HG03135 (cell line): ENCODE data around the gene SHB.

Source experiments
- ATAC-seq: cut with Tn5 transposase; IDR thresholded peaks from one replicate; pipeline ENCODE4 v1.9.1; 2021; ENCODE audit warnings: mild to moderate bottlenecking, moderate library complexity; ENCODE audit not compliant: unreplicated experiment

SHB gene

GRCh38 chr9:37942621-37943344 lies 126.2 kb downstream of the SHB start:
- ATAC-seq: no peak

GRCh38 chr9:37941253-37941652 lies 127.8 kb downstream of the SHB start:
- ATAC-seq: no peak

GRCh38 chr9:37939575-37940095 lies 129.4 kb downstream of the SHB start:
- ATAC-seq: no peak

- no peak for ATAC-seq
These were observed 130.7 kb downstream of the SHB start for GRCh38 chr9:37938121-37938891.

DNA sequence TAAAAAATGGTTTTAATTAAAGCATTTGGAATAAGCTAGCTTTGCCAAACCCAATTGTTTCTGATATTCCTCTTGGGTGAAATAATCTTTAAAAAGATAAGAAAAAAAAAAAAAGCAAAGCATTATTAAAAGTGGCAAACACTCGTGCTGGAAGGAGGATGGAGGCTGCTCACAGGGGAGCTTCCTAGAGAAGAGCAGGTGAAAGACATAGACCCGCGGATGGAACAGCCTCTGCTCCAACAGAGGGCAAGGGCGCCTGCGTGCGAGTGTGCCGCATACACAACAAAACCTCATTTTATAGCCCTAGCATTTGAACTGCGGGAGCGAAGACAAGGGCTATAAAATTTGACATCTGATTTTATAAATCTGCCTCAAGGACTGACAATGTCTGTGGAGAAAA lies 131.7 kb downstream of the SHB start:
- ATAC-seq: no peak

DNA sequence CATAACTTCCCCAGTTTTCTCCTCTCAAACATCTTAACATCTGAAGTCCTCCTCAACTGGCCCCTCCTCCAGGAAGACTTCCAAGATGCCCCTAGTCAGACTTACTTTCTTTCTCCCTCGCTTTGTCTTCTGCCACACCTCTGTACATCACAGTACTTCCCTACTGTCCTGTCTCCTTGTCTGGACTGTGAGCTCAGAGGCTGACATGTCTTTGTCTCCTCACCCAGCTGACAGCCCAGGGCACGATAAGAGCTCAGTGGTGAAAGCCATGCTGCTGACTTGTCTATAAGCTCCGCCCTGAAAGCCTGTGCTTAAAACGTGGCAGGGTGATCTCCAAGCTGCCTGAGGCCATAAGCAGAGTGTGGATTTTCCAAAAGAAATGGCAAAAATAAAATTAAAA lies 132.1 kb downstream of the SHB start:
- ATAC-seq: no peak

- no peak for ATAC-seq
These were observed 132.7 kb downstream of the SHB start for GRCh38 chr9:37936376-37936775.

GRCh38 chr9:37935096-37935495 lies 133.9 kb downstream of the SHB start:
- ATAC-seq: no peak

DNA sequence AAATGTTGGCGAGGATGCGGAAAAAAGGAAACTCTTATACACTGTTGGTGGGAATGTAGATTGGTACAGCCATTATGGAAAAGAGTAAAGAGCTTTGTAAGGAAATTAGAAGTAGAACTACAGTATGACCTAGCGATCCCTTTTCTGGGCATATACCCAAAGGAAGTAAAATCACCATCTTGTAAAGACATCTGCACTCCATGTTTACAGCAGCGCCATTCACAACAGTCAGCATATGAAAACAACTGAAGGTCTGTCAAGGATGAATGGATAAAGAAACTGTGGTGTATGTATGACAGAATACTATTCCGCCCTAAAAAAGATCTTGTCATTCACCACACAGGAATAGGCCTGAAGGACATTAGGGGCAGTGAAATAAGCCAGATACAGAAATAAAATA lies 137.4 kb downstream of the SHB start:
- ATAC-seq: no peak

DNA sequence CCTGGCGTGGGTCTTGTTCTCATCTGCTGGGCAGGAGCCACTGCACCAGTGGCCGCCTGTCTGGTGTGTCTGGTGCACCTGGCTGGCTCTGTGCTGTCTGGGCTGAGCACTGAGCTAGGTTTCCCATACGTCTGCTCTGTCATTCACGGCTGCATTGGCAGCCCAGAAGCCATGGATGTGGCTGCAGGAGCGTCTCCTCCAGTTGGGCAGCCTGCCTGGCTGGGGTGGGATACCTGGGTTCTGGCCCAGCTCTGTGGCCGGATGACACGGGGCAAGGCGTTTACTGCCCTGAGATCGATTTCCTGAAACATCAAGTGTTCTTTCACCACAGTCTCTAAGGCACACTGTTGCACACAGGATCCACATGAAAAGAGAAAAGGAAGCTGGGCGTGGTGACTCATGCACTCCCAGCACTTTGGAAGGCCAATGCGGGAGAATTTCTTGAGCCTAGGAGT lies 139.6 kb downstream of the SHB start:
- ATAC-seq: no peak

GRCh38 chr9:37928552-37929430 lies 140.2 kb downstream of the SHB start:
- ATAC-seq: no peak

DNA sequence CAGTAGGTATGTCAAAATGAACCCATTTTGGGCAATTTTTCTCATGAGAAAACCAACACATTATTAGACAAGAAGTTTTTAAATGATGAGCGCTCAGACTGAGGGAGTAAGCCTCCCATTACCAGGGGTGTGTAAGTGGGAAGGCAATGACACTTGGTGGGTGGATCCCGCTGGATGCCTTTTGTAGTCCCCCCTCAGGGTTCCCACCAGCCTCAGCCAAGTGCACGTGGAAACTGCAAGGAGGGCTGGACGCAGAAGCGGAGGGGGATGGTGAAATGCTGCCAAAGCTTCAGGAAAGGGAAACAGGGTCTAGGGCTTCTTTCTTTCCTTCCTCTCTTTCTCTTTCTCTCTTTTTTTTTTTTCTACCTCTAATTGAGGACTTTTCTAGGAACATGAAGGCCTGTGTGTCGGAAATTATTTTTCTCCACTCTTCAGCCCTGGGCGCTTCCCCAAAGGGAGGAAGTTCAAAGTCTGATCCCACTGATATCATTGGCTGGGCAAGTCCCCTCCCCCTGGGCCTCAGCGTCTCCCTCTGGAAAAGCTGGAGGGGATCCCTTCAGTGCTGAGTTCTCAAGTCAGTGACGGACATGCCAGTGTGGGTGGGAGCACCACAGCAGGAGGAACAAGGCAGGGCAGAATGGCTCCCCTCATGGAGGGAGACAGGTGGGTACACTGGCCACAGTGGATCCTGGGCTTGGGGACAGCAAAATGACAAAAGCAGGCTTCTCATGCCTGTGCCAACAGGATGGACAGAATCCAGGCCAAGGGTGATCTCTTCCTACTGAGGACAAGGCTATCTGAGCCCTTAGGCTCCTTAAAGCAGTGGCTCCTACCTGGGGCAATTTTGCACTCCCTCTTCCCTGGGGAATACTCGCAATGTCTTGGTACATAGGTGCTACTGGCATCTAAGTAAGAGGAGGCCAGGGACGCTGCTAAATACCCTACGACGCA lies 141.2 kb downstream of the SHB start:
- ATAC-seq: no peak

GRCh38 chr9:37927132-37927531 lies 141.9 kb downstream of the SHB start:
- ATAC-seq: no peak

DNA sequence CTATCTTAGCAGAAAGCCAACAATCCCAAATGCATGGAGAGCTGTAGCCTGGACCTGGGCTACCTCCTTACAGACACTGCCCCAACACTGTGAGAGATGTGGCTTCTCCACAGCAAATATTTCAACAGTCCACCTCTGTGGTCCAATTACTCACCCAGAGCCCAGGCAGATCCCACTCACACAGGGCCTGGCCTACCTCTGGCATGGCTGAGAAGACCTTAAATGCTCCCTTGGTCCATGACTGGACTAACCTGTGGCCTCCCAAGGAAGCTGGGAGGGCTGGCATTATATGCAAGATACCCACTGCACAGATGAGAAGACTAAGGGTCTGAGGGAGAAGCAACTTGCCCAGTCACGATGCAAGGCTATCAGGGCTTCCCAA lies 142.3 kb downstream of the SHB start:
- ATAC-seq: no peak

GRCh38 chr9:37925786-37926736 lies 143.0 kb downstream of the SHB start:
- ATAC-seq: no peak

- ATAC-seq: no peak
These were observed 144.0 kb downstream of the SHB start for GRCh38 chr9:37925006-37925405.

- ATAC-seq: no peak
These were observed 144.5 kb downstream of the SHB start for GRCh38 chr9:37924538-37924937.

GRCh38 chr9:37923796-37924427 lies 145.1 kb downstream of the SHB start:
- ATAC-seq: no peak
